HG03575 (cell line): ENCODE data around the gene NTHL1.

Source experiments
- ATAC-seq: cut with Tn5 transposase; IDR thresholded peaks from one replicate; pipeline ENCODE4 v1.9.1; 2021; ENCODE audit not compliant: unreplicated experiment, insufficient number of reproducible peaks, low FRiP score; ENCODE audit errors: extremely low read depth

The NTHL1 gene

GRCh38 chr16:2085669-2086068 lies 38.0 kb upstream of the NTHL1 start:
- no peak for ATAC-seq

GRCh38 chr16:2084895-2085625 lies 37.4 kb upstream of the NTHL1 start:
- no peak for ATAC-seq

- ATAC-seq: no peak
These were observed 36.5 kb upstream of the NTHL1 start for GRCh38 chr16:2083876-2084780.

- ATAC-seq: no peak
These were observed 35.8 kb upstream of the NTHL1 start for GRCh38 chr16:2083409-2083808.

GRCh38 chr16:2082983-2083364 lies 35.3 kb upstream of the NTHL1 start:
- no peak for ATAC-seq

- ATAC-seq: no peak
These were observed 34.7 kb upstream of the NTHL1 start for GRCh38 chr16:2082171-2082982.

- no peak for ATAC-seq
These were observed 33.8 kb upstream of the NTHL1 start for GRCh38 chr16:2081201-2082084.

- no peak for ATAC-seq
These were observed 32.4 kb upstream of the NTHL1 start for GRCh38 chr16:2079991-2080390.

- no peak for ATAC-seq
These were observed 31.7 kb upstream of the NTHL1 start for GRCh38 chr16:2079311-2079800.

- no peak for ATAC-seq
These were observed 31.1 kb upstream of the NTHL1 start for GRCh38 chr16:2078691-2079090.

GRCh38 chr16:2078096-2078495 lies 30.5 kb upstream of the NTHL1 start:
- ATAC-seq: no peak

GRCh38 chr16:2077696-2078095 lies 30.1 kb upstream of the NTHL1 start:
- ATAC-seq: no peak

GRCh38 chr16:2077016-2077415 lies 29.4 kb upstream of the NTHL1 start:
- ATAC-seq: no peak

- ATAC-seq: no peak
These were observed 28.6 kb upstream of the NTHL1 start for GRCh38 chr16:2076072-2076865.

- no peak for ATAC-seq
These were observed 28.0 kb upstream of the NTHL1 start for GRCh38 chr16:2075631-2076030.

- no peak for ATAC-seq
These were observed 26.4 kb upstream of the NTHL1 start for GRCh38 chr16:2074071-2074470.

- no peak for ATAC-seq
These were observed 25.3 kb upstream of the NTHL1 start for GRCh38 chr16:2072926-2073325.
